Kidney epithelial cell (primary cell): Measurements from ENCODE around the gene LDHAL6B. TPM values are rescaled to one million over a fixed set of nuclear protein-coding genes. Genes with fewer than 3 reads are reported as not detected.

ENCODE experiments used
- DNase-seq: peaks from one replicate; pipeline ENCODE4 v3.0.0-alpha.2; 2010; ENCODE audit warnings: low read depth
- H3K27me3 ChIP-seq: 2 replicates; pipeline ENCODE4 v1.6.0; 2011; ENCODE audit warnings: low read length; ENCODE audit not compliant: control insufficient read depth, insufficient read depth
- H3K36me3 ChIP-seq: 2 replicates; pipeline ENCODE4 v1.5.1; 2011; ENCODE audit warnings: low read length; ENCODE audit not compliant: control insufficient read depth, insufficient read depth
- H3K4me3 ChIP-seq: 2 replicates; pipeline ENCODE4 v1.5.1; 2011; ENCODE audit warnings: low read depth, mild to moderate bottlenecking, control low read depth, low read length
- CTCF ChIP-seq: IDR thresholded peaks from 2 replicates; pipeline ENCODE4 v1.5.1; 2011; ENCODE audit warnings: mild to moderate bottlenecking, moderate library complexity, low read length, control low read depth, inconsistent platforms; ENCODE audit not compliant: insufficient read depth, poor library complexity, severe bottlenecking
- total RNA-seq: library from RNA; depleted of rRNA; stranded (reverse); fragments of >200 nt; gene quantifications from 2 replicates; pipeline ENCODE4 v1.2.3, GENCODE V29; 2015

Gene LDHAL6B
- total RNA-seq, 1 donor from 2014 or later = not detected

- Histone ChIP-seq H3K4me3 (no peak overlapping the region), H3K27me3 (no peaks in the 10 kb centered on the region), H3K36me3 (peaks cover 3% of the 10 kb centered on the region)
- TF ChIP-seq CTCF = no peak
- no peak for DNase-seq
Measured at GRCh38 chr15:59203008-59203407, 3.6 kb upstream of the LDHAL6B start.

- Histone ChIP-seq H3K27me3 (no peaks in the 10 kb centered on the region), H3K36me3 (peaks cover 3% of the 10 kb centered on the region), H3K4me3 (no peak overlapping the region)
- TF ChIP-seq CTCF = no peak
- no peak for DNase-seq
Measured at GRCh38 chr15:59203657-59204056, 3.0 kb upstream of the LDHAL6B start.

- no peak overlapping the region for H3K4me3 ChIP-seq
- DNase-seq = no peak
- H3K27me3 ChIP-seq = no peaks in the 10 kb centered on the region
- H3K36me3 ChIP-seq = peaks cover 3% of the 10 kb centered on the region
- no peak for TF ChIP-seq CTCF
Measured at GRCh38 chr15:59205839-59206622, 612 bp upstream of the LDHAL6B start.

- Histone ChIP-seq H3K36me3 (peaks cover 3% of the 10 kb centered on the region), H3K4me3 (no peak overlapping the region), H3K27me3 (no peaks in the 10 kb centered on the region)
- TF ChIP-seq CTCF = no peak
- no peak for DNase-seq
Measured at GRCh38 chr15:59208613-59209249, 2.1 kb downstream of the LDHAL6B start.

GRCh38 chr15:59210186-59210585 is 3.5 kb downstream of the LDHAL6B start:
- TF ChIP-seq CTCF = no peak
- H3K4me3 ChIP-seq = no peak overlapping the region
- DNase-seq = no peak
- H3K27me3 ChIP-seq = no peaks in the 10 kb centered on the region
- H3K36me3 ChIP-seq = no peaks in the 10 kb centered on the region
